T-helper 22 cell (primary cell): Measurements from ENCODE around the gene TMEM72.

Experiments
- DNase-seq: peaks from one replicate; pipeline ENCODE4 v3.0.0-alpha.2; 2020; ENCODE audit warnings: low read depth

The TMEM72 gene

DNA sequence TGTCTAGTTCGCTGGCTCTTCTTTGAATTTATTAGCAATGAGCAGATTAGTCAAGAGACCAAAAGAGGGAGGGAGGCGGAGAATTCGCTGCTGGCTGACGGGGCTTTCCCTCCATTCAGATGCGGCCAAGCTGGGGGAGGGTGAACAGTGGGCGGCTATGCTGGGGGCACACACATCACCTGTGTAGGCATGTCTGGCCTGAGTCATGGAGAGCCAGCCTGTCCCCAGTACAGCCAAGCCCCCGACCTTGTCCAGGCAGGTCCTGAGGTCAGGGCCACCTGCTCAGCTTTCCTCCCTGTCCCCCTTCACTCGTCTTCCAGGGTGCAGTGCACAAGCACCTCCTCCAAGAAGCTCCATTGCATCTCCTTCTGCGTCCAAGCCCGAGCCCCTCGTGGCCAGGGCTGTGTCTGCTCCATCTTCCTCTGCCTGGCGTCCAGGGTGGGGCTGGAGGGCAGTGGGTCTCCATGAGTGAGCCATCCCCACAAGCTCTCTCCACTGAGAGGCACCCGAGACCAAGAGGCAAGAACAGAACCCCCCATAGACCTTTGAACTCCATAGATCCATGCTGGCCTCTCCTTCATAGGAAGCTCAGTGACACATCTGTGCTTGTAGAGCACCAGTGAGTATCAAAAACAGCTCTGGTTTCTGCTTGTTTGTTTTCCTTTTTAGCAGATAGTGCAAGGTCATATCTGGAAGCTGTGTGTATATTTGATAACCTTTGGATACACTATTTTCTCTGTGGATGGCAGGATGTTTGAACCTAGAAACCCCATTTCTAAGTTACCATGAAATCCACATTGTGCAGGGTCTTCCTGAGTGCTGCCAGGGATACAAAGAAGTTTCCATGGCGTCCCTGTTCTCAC lies 69.4 kb downstream of the TMEM72 start:
- no peak for DNase-seq

GRCh38 chr10:44981172-44982113 lies 70.3 kb downstream of the TMEM72 start:
- DNase-seq: no peak

DNA sequence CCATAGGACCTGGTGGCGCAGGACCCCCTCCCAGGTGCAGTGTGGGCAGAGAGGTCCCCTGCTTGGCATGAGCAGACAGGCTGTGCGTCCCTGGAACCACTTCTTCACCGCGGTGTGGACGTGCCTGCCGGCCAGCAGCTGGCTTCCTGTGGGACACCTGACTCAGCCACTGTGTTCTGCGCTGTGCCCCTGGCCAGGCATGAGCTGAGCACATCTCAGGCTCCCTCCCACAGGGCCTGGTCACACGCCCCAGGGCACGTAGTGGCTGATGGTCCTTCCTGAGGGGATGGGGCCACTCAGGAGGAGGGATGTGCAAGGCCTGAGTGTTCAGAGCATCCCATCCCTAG lies 71.0 kb downstream of the TMEM72 start:
- no peak for DNase-seq

GRCh38 chr10:44982496-44982895 lies 71.4 kb downstream of the TMEM72 start:
- DNase-seq: no peak

DNA sequence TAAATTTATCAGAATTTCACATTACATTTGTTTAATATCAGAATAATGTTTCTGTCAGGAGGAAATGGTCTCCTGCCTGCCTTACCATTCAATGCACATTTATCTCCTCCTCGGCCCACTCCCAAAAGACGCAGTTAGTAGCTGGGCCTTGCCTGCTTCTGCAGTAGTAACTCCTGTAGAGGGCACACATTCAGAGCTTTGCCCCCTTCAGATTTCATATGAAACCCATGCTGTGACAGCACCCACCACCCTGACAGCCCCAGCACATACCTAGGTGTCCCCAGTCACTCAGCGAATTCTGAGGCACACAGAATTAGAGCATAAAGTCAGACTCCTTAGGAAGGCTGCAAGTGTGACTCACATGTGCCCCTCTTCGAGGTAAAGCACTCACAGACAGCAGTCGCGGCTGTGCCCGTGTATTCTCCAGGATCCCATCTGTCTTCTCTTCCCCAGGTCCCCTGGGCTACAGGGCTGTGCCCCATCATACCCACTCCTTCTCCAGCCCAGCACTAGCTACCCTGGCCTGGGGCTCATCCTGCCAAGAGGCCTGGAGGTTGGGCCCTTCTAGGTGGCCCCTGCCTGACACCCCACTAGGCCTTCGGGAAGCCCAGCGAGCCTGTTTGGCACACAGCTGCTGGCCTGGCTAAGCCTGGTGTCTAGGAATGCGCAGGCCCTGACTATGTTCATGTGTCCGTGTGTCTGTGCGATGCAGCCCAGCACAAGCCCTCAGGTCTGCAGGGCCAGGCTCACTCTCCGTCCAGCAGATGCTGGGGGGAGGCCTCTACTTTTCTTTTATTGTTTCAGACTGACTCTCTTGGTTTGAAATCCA lies 72.1 kb downstream of the TMEM72 start:
- DNase-seq: no peak

DNA sequence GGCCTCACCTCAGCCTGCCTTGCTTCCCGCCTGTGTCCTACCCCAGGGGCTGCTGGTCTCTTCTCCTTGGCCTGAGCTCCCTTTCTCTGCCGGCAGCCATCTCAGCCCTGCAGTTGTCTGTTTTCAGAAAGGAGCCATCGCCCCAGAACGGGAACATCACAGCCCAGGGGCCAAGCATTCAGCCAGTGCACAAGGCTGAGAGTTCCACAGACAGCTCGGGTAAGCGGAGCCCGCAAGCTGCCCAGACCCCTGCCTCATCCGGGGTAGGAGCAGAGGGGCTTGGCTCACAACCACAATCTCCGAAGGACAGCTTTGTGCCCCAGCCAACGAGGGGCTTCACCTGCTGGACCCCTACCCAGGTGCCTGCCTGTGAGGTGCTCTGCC lies 72.8 kb downstream of the TMEM72 start:
- DNase-seq: no peak

DNA sequence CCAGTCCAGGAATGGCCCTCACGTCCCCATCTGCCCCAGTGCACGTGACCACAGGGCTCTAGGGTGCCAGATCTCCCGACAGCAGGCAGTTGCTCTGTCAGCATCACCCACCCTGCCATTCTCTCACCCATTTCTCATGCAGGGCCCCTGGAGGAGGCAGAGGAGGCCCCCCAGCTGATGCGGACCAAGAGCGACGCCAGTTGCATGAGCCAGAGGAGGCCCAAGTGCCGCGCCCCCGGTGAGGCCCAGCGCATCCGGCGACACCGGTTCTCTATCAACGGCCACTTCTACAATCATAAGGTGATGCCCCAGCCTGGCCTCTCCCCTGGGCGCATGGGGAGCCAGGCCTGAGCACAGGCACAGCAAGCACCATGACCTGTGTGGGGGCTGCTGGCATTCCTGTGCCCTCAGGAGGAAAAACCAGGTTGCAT lies 73.5 kb downstream of the TMEM72 start:
- no peak for DNase-seq

DNA sequence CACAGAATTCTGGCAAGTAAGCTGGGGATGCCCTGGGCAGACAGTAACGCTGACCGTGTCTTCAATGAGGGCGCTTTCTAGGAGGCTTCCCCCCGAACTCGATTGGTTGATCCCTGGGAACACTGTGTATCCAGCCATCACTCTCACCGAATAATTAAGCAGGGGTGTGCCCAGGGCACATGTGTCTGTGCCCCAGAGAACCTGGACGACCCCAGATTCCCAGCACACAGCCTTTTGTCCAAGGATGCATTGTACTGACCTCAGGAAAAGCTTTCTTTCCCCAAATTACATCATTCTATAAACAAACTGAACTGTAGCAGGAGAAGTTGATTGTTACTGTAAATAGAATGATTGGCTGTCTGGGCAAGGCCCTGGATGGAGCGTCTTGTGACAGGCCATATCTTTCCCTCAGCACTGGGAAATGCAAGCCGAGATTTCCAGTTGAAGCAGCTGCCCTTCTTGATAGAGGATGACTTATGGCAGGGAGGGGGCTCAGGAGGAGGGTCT lies 74.1 kb downstream of the TMEM72 start:
- no peak for DNase-seq

DNA sequence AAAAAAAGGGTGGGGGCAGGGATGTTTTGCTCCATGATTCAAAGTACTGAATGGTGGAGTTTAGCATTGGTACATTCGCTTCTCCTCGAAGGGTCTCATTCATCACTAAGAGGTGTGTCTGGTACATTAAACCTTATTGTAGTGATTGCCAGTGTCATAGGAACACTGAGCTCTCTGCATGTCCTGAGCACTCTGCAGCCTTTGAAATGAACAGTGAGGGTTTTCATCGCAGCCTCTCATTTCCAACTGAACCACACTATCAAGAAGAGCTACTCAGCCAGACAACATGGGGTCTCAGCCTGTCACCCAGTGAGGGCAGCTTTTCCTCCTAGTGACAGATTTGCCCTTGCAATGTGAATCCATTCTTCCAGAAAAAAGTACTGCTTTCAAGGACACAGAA lies 75.0 kb downstream of the TMEM72 start:
- DNase-seq: no peak
